Measurements from ENCODE around the gene PRELP. TPM values are rescaled to one million over a fixed set of nuclear protein-coding genes. Genes with fewer than 3 reads are reported as not detected.

Gene PRELP
- total RNA-seq, 1 experiment from 2014 or later: not detected

DNA sequence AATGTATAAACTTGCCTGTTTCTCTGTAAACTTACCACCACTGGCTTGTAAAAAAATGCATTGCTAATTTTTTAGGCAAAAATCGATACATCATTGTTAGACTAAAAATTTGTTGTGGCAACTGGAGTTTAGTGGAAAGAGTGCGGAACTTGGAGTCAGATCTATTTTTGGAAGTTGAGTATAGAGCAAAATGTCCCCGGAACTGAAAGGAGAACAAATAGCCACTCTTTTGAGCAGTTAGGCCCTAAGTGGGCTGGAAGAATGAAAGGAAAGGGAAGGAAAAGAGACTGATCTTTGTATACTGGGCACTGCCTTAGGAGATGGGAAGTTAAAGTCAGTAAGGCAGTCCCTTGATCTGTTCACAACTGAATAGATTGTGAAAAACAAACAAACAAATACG lies 48.5 kb downstream of the PRELP start:
- DNase-seq (ENCODE audit: low spot score): no peak

DNA sequence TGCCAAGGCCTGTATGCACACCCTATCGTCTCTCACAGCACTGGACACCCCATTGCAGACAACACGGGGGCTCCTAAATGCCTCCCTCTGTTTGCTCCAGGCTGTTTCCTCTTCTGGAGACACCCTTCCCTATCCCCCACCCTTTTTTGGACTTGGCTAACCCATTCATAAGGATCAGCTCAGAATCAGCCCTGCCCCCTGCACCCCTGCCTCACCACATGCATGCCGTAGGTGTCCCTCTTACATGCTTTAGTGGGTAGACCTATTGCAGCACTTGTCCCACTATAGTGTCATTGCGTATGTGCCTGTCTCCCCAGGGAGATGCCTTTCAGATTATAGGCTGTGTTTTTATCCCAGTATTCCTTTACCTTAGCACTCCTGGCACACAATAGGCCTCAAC lies 49.2 kb downstream of the PRELP start:
- no peak for DNase-seq (ENCODE audit: low spot score)

DNA sequence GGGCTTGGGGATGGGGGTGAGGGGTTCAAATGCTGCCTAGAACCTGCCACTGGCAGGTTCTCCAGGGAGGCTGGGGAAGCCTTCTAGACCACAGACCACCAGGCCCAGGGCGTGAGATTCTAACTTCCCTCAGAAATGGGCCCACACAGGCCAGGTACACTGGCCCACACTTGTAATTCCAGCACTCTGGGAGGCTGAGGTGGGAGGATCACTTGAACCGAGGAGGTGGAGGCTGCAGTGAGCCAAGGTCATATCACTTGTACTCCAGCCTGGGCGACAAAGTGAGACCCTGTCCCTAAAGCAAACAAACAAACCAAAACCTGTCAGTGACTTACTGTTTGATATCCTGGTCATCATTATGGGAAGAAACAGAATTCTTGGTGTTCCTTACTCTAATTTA lies 50.1 kb downstream of the PRELP start:
- no peak for DNase-seq (ENCODE audit: low spot score)

DNA sequence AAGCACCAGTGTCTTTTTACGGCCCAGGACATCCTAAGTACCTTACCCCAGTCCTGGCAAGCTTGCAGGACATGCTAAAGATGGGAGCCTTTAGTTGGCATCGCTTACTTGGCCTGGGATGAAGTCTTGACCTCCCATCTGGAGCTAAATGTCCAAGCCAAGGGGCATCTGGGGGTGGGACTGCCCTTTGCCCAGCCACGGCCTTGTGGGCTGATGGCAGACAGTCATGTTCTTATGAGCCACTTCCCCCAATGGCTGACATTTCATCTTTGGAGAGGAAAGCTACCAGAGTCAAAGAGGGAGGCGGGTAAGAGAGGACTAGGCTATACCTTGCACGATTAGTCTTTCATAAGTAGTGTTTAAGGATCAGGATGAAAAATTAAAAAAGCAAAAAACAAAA lies 50.5 kb downstream of the PRELP start:
- no peak for DNase-seq (ENCODE audit: low spot score)

DNA sequence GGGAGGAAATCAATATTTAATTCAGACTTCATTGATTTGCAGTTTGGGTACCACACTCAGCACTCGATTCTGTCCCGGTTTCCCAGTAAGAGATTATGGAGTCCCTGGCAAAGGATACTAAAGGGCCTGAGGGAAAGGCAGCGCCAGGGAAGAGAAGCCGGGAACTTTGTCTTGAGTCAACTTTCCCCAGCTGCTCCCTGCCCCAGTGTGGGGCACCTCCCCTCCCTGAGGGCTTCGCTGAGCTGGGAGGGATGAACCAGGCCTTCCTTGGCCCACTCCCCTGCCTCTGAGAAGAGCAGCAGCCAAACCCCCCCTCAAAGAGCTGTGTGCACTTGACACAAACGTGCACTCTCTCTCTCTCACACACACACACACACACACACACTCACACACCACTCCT lies 51.0 kb downstream of the PRELP start:
- DNase-seq (ENCODE audit: low spot score): no peak

DNA sequence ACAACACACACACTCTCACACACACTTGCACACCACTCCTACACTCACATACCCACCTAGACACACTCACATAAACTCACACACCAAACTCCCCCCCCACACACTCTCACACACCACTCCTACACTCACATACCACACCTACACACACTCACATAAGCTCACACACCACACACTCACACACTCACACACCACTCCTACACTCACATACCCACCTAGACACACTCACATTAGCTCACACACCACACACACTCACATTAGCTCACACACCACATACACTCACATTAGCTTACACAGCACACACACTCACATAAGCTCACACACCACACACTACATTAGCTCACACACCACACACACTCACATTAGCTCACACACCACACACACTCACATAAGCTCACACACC lies 51.4 kb downstream of the PRELP start:
- no peak for DNase-seq (ENCODE audit: low spot score)

DNA sequence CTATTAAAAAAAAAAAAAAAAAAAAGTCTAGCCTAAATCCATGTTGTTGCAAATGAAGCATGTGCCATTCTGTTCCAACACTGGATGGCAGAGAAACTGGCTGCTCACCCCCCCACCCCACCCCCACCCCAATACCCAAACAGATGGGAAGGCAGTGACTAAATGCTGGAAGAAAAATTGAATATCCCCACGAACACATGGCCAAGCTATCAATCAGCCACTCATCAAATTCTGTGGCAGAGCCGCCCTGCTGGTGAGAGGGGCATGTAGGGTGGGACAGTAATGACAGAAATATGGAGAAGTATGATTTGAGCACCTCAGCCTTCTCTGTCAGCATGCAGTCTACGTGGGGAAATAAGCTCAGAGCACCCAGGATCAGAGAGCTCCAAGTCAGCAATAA lies 52.5 kb downstream of the PRELP start:
- no peak for DNase-seq (ENCODE audit: low spot score)

DNA sequence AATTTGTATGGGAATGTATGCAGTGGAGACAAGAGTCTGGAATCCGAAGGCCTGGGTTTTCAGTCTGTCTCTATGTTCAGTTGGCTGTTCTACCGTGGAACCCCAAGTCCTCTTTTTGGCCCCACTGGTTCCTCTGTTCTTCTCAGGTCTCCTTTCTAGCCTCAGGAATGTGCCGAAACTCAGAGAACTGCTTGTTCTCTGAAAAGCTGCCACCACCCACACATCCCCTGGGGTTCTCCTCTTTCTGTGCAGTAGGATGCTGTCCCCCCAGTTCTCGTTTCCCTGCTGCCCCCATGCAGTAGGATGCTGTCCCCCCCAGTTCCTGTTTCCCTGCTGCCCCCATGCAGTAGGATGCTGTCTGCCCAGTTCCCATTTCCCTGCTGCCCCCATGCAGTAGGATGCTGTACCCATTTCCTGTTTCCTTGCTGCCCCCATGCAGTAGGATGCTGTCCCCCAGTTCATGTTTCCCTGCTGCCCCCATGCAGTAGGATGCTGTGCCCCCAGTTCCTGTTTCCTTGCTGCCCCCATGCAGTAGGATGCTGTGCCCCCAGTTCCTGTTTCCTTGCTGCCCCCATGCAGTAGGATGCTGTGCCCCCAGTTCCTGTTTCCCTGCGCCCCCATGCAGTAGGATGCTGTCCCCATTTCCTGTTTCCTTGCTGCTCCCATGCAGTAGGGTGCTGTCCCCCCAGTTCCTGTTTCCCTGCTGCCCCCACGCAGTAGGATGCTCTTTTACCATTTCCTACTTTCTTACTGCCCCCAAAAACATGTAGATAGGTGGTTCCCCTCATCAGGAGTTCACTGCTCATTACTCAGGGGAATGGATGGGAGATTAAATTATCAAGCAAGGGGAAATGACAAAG lies 53.6 kb downstream of the PRELP start:
- no peak for DNase-seq (ENCODE audit: low spot score)

DNA sequence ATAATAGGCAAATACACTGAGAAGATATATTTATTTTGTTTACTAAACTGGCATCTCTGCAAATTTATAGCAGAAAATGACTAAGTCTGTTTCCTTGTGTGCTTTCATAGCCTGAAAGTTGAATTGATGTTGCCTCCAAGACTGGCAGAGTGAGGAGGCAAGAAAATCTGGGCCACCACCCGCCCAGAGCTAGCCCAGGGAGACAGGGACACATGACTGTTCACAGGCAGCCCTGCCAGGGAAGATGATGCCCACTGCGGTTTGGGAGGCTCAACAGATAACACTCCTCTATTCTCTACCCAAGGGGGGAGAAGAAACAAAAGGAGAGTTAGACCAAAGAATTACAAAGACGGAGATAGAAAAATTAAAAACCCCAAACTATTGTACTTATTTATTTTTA lies 55.5 kb downstream of the PRELP start:
- DNase-seq (ENCODE audit: low spot score): no peak

DNA sequence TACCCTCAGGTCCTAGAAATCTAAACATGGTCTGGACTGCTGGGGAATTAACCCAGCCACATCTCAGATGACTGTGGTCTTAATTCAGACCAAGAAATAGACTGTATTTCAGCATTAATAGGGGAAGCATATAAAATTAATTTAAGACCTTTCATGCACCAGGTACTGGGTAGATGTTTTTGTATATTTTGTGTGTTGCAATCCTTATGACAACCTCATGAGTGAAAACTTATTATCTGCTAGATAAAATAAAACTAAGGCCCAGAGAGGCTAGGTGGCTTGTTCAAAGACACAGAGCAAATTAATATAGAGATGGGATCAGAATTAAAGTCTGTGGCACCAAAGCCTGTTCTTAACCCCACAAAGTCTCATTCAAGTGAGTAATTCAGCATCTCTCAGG lies 58.4 kb downstream of the PRELP start:
- no peak for DNase-seq (ENCODE audit: low spot score)

DNA sequence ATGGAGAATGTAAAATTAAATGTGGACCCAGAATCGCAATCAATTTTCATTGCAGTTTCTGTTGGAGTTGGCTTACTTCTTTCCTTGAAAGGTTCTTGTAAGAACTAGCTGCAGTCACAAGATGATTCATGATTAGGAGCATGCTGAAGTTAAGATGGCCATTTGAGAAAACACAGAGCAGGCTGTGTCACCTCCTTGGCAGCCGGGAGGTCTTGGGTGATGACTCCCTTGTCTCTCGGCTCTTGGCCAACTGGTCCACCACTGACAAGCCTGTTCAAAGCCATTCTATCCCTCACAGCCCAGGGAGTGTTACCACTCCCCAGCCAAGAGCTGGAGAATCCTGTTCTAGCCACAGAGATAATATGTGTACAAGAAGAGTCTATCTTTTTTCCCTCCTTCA lies 58.9 kb downstream of the PRELP start:
- peak; percentile 97 for DNase-seq (ENCODE audit: low spot score)

DNA sequence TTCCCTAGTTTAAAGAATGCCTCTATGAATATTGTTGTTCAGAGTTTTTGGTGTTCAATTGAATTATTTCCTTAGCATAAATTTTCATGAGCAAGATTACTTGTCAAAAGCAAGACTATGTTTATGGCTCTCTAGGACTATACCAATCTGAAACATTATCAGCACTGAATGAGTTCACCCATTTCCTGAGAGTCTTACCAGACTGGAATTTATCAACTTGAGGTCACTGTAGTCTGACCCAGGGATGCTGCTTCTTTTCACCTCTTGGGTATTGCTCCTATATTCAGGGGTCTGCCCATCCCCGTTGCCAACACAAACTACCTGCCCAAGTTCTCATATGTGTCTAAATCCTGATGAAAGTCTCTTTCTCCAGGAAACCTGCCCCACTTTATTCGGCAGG lies 61.0 kb downstream of the PRELP start:
- DNase-seq (ENCODE audit: low spot score): no peak

DNA sequence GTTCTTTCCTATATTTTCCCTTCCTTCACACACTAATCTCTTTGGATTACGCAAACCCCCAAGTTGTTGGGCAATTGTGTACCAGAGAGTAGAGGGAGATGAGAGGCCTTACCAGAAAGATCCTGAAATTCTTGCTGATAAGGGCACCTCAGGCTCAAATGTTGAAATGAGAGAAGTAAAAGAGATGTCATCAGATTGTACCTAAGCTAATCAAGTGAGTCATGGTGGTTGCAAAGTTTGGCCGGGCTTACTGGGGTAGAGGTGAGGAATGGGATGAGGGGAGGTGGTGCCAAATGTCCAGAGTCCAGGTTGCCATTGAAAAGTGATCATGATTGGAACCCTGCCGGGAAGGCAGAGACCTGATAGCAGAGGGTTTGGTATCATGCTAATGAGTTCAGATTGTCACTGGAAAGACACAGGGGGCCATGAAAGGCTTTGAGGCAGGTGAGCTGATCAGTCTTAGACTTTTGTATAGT lies 61.4 kb downstream of the PRELP start:
- peak; percentile 63 for DNase-seq (ENCODE audit: low spot score)

DNA sequence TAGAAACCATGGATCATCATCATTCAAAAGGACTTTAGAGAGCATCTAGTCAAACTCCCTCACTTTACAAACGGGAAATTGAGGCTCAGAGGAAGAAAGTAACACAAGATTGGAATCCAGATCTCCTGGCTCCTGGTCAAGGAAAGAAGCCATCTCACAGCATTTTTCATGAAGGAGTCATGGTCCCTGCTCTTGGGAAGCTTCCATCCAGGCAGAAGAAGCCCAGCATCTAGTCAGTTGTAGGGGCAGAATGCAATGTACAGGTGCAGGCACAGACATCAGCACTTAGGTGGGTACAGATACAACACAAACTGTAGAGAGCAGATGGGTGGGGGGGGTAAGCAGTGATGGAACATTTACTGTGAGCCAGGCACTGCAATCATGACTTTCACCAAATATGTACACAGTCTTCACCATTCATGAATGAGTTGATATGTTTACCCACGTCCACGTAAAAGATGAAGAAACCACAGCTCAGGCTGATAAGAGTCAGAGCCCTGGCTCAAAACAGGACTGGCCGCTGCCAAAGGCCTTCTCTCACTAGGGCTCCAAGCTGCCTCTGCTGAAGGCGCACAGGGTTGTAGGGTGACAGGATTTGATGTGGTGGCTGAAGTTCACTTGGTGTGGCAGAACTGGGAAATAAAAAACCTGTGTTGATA lies 62.3 kb downstream of the PRELP start:
- no peak for DNase-seq (ENCODE audit: low spot score)

DNA sequence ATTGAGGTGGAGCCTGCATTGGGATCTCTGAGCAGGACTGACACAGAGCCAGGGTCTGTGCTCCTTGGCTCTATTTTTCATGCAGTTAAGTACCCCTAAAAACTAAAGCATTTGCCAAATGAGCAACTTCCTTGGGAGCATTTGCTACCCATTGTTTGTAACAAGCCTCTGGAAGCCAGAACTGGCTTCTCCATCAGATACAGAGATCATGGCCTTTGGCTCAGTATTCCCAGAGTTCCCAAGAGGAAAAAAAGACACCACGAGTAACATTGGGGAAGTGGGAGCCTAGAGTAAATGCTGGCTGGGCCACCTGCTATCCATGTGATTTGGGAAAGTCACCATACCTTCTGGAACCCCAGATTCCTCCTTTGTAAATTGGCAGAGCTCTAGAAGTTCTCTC lies 63.1 kb downstream of the PRELP start:
- DNase-seq (ENCODE audit: low spot score): no peak

DNA sequence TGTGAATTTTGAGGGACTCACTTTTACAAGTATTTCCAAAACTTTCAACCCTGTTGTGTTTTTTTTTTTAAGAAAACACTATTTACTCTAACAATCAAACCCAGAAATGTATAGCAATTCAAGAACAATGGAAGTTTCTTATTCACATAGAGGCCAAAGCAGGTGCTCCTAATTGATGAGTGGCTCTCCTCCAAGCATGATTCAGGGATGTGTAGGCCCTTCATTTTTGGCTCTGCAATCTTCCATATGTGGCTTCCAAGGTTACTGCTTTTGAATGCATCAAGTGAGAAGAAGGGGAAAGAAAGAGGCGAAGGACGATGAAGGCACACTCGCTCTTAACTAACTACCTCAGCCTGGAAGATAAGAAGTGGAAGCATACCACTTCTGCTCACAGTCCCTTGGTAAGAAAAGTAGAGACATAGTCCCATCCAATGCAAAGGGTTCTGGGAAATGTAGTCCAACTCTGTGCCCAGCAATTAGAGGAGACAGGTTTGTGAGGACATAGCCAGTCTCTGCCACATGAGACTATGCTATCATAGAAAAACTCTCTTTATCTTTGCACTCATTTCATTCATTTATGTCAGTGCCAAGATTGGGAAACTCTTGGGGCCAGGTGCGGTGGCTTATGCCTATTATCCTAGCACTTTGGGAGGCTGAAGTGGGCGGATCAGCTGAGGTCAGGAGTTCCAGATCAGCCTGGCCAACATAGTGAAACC lies 64.4 kb downstream of the PRELP start:
- no peak for DNase-seq (ENCODE audit: low spot score)

Other genes with a start within 250 kb of the PRELP start
- gene CHIT1, start 246.1 kb upstream of the PRELP start, total RNA-seq (2014; rRNA removed; shearing (Covaris generic)): 0.14 TPM in 1 of 2 replicates, not detected in the other
- 11.3 and 13.2 TPM in 2 replicates for gene BTG2, start 170.3 kb upstream of the PRELP start, total RNA-seq (2014; rRNA removed; shearing (Covaris generic))
- not detected in 2 replicates for gene FMOD, start 124.7 kb upstream of the PRELP start, total RNA-seq (2014; rRNA removed; shearing (Covaris generic))
- not detected in 2 replicates for gene OPTC, start 18.3 kb downstream of the PRELP start, total RNA-seq (2014; rRNA removed; shearing (Covaris generic))
- 41.9 and 44.6 TPM in 2 replicates for gene ATP2B4, start 151.0 kb downstream of the PRELP start, total RNA-seq (2014; rRNA removed; shearing (Covaris generic))

All from A172 (cell line).